Left lobe of liver (tissue), 2 donors: ENCODE results near the gene PROZ. TPM values are rescaled to one million over a fixed set of nuclear protein-coding genes. Genes with fewer than 3 reads are reported as not detected.

Source experiments
- ATAC-seq: fragments of 200-7000 bp; cut with Tn5 transposase; one replicate; pipeline ENCODE4 v1.9.1; 2020; ENCODE audit warnings: mild to moderate bottlenecking, moderate library complexity
- DNase-seq: peaks from one replicate; pipeline ENCODE4 v3.0.0-alpha.2; 2020; ENCODE audit warnings: low spot score
- total RNA-seq: library from RNA; stranded (reverse); gene quantifications from one replicate; pipeline ENCODE4 v1.2.1, GENCODE V29; 2021
- donor health status: DM: no; HTN: no; CAD: no; lungs with moderate emphysema.
- donor health status: DM: no; HTN: yes; CAD: no.

The PROZ gene
- total RNA-seq, 1 donor from 2014 or later, result 50.2 TPM

GRCh38 chr13:113140677-113141600 is 17.5 kb upstream of the PROZ start:
- ATAC-seq (peak; percentile 87), DNase-seq (peak; percentile 74)

DNA sequence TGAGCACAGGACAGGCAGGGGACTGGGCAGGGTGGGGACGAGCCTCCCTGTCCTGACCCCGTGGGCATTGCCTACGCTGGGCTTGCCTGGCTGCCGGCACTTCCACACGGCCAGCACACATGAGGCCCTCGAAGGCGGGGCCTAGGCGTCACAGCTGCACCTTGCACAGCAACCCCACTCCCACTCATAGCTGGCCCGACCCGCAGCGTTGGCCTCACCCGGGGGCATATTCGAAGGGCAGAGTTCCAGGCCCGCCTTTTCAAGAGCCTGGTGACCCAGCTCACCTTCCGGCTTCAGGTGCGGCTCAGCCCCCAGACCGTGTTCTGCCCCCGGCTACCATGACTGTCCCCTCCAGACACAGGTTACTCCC is 16.9 kb upstream of the PROZ start:
- DNase-seq, result peak; percentile 42
- peak; percentile 2 for ATAC-seq

GRCh38 chr13:113142876-113143275 is 15.6 kb upstream of the PROZ start:
- no peak for ATAC-seq
- DNase-seq, result peak; percentile 35

- DNase-seq (peak; percentile 39), ATAC-seq (no peak)
Measured at GRCh38 chr13:113143466-113144254, 14.8 kb upstream of the PROZ start.

- DNase-seq (peak; percentile 33), ATAC-seq (no peak)
Measured at GRCh38 chr13:113144255-113144629, 14.2 kb upstream of the PROZ start.

DNA sequence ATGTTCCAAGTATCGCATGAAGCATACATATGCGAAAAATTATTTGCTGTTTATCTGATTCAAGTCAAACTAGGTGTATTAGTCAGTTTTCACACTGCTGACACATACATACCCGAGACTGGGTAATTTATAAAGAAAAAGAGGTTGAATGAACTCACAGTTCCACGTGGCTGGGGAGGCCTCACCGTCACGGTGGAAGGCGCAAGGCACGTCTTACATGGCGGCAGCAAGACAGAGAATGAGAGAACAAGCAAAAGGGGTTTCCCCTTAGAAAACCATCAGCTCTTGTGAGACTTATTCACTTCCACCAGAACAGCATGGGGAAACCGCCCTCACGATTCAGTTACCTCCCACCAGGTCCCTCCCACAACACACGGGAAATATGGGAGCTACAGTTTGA is 13.0 kb upstream of the PROZ start:
- ATAC-seq, result no peak
- no peak for DNase-seq

GRCh38 chr13:113145911-113146598 is 12.4 kb upstream of the PROZ start:
- DNase-seq, result peak; percentile 40
- no peak for ATAC-seq

GRCh38 chr13:113146750-113147149 is 11.7 kb upstream of the PROZ start:
- DNase-seq, result peak; percentile 36
- ATAC-seq, result no peak

GRCh38 chr13:113147206-113147605 is 11.2 kb upstream of the PROZ start:
- peak; percentile 31 for DNase-seq
- ATAC-seq, result no peak

DNA sequence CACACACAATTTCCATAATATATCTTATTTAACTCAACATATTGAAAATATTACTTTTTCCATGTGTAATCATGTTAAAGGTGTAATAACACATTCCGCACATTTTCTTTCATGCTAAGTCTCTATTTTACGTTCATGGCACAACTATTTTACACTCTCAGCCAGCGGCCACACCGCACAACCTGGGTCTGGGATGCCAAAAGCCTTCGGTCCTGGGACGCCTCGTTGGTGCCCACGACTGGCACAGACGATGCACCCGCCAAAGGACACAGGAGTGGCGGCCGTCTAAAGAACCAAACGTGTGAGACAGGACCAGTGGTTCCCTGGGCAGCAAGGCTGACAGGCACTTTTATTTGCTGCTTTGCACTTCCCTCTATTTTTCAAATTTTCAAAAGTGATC is 10.0 kb upstream of the PROZ start:
- peak; percentile 30 for DNase-seq
- no peak for ATAC-seq

GRCh38 chr13:113148940-113149503 is 9.4 kb upstream of the PROZ start:
- DNase-seq, result peak; percentile 46
- ATAC-seq, result no peak

DNA sequence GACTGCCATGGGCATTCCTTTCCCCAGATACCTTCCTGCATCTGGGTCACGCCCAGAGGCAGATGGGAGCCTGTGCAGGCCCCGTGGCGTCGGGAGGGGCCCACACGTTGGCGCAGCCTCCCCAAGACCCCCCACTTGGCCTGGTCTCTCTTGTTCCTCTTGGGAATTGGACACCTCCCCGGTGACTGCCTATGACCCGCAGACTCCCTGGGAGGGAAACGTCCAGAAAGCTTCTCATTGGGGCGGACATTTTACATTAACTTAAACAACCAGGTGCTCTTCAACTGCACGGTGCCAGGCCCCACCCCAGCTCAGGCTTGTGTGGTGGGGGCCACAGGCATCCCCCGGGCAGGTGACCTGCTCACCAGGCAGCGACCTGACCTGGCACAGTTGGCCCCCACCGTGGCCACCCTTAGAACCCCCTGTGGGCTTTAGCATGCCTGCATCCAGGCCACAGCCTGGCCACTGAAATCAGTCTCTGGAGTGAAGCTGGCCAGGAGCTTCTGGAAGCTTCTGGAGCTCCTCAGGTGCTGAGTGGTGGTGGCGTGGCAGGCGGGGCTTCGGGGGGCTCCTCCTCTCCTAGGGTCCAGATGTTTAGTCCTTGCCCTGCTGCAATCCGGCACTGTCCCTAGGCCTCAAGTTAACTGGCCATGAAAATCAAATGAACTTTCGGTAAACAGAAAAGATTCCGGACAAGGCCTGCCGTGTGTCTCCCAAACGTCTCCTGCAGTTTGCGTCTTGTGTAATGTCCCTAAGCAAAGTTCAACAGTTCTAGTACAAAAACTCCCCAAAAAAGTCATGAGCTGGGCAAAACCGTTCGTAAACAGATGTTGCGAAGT is 8.5 kb upstream of the PROZ start:
- peak; percentile 81 for DNase-seq
- ATAC-seq, result peak; percentile 36

DNA sequence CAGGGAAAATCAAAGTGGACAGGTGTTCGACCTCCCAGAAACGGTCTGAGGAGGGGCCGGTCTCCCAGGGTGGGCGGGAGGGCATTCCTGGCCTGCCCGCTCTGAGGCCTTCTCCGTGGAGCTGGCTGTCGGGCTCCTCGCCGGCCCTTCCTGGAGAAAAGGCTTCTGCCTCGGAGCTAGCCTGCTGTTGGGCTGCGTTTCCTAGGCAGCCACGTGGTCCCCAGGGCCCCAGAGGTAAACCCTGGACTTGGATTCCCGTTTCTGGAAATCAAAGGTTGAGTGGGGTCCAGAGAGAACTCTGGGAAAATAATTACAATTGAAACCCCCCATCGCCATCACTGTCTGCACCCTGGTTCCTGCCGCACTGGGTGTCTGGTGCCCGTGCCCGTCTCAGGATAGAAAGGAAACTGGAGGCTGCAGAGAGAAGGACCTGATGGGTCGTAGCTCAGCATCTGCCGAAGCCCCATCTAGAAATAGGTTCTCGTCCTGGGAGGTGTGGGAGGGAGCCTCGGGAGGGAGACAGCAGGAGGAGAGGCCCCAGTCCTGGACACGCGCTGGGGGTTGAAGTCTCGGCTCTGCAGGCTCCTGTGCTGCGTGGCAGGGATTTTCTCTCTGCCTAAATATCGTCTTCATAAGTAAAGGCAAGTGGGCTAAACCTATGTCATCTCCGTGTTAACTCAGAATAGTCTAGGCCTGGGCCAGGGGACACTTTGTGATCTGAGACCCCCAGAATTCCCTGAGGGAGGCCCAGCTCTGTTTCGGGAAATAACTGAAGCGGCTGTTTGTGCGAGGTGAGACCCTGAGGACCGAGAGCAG is 7.7 kb upstream of the PROZ start:
- DNase-seq, result no peak
- peak; percentile 21 for ATAC-seq

DNA sequence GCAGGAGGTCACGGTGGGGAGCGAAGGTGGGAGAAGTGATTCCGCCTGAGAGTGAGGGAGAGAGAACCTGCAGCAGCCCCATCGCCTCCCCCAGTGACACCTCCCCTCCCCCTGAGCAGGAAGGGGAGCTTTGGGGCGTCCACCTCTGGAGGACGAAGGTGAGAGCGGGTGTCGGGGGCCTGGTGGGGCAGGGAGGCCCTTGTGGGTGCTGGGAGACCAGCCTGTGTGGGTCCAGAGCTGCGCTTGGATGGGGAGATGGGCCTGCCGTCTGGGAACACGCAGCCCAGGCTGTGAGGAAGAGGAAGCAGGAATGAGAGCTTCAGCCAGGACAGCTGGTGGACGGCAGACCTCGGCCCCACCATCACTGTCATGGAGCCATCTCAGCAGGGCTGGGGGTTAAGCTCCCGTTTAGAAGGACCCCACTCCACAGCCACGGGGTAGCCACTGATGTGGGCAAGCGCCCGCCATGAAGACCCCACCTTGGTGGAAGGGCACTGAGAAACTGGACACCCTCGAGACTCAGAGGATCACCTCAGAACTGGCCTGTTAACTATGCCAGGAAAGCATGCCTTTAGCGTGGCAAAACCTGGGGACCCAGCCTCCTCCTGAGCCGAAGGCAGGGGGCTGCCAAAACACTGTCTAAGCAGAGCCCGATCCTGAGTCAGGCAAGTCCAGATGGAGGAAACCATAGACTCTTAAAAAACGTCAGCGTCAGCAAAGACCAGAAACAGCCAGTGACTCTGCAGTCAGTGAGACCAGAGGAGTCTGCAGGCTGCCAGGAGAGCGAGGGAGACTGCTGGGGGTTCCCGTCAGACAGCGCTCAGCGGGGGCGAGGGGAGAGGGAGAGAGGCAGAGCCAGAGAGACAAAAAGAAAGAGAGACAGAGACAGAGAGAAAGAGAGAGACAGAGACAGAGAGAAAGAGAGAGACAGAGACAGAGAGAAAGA is 6.4 kb upstream of the PROZ start:
- peak; percentile 9 for ATAC-seq
- peak; percentile 56 for DNase-seq

- peak; percentile 58 for ATAC-seq
- no peak for DNase-seq
Measured at GRCh38 chr13:113152691-113152983, 5.8 kb upstream of the PROZ start.

GRCh38 chr13:113152984-113153809 is 5.3 kb upstream of the PROZ start:
- peak; percentile 76 for DNase-seq
- ATAC-seq, result peak; percentile 39
